Dermis lymphatic vessel endothelial cell (primary cell): ENCODE results near the gene PAX8. TPM values are rescaled to one million over a fixed set of nuclear protein-coding genes. Genes with fewer than 3 reads are reported as not detected.

Experiments
- total RNA-seq: library from RNA; depleted of rRNA; stranded (reverse); fragments of >200 nt; gene quantifications from 2 replicates; pipeline ENCODE4 v1.2.1, GENCODE V29; 2014

Gene PAX8
- total RNA-seq: 0.11 and 0.17 TPM in 2 replicates

DNA sequence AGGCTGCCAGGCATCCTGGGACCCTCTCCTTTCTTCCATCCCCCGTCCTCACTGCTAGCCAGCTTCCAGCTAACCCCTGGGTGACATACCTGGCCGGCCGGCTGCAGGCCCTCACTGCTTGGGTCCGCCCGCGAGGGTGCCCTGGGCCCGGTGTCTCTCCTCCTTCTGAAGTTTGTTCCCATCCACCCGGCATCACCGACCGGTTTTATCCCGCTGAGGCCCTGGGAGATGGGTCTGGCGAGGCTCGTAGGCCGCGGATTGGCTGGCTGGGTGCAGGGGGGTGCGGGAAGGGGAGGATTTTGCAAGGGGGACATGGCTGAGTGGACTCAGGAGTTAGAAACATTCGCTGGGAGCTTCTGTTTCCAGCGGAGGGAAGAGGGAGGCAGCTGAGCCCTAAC lies at the start of gene PAX8:
Gene PAX8 (minus strand): TSS at position 180 of the 398 bp plus-strand sequence. CDS start 527 bp downstream, outside the sequence.

DNA sequence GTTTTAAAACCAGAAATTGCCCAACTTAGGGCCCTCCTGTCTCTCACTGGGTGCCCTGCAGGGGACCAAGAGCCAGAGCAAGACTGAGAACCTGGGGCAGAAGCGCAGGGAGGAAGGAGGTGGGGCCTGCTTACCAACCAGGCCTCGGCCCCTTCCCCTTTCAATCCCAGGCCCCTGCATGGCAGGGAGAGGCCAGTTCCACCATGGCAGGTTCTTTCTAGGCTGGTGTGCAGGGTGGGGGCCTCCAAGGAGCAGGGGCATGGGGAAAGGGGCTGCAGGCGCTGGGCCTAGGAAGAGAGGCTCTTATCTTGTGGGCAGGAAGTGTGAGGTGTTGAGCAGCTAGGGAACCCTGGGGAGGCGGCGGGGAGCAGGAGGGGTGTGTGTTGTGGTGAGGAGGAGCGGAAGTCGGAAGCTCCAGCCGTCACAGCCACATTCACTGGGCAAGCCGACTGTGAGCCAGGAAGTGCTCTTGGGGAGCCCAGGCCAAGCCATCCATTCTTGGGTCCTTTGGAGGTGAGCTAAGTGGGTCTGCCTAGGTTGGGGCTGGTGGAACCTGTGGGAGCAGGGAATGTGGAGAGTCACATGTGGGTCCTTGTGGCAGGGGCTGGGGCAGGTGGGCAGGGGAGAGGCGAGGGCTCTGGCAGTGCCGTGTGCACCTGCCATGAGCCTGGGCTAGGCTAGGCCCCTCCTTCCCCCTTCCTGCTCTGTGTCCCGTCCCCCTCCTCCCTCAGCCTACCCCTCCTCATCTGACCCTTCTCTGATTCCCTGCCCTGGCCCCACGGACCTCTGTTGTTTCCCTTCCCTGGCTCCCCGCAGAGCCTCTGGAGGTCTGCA lies 105.0 kb downstream of the PAX8 start, which contains the start of gene PSD4:
Gene PSD4 (plus strand): TSS at position 430 of the 834 bp plus-strand sequence. CDS start 8,486 bp downstream, outside the sequence.

Other genes with a start within 250 kb of the PAX8 start
- not detected in 2 replicates for gene IL36B, start 226.1 kb downstream of the PAX8 start, total RNA-seq
- gene IL36RN, start 219.7 kb downstream of the PAX8 start, total RNA-seq: not detected in 2 replicates
- gene IL1F10, start 211.0 kb downstream of the PAX8 start, total RNA-seq: not detected in 2 replicates
- not detected in 2 replicates for gene IL1RN, start 151.3 kb downstream of the PAX8 start, total RNA-seq
- gene PSD4, start 105.0 kb downstream of the PAX8 start, total RNA-seq: 0.76 and 0.77 TPM in 2 replicates
- gene ZNG1B, start 158.8 kb upstream of the PAX8 start, total RNA-seq: 23.2 and 27.6 TPM in 2 replicates
- under 0.01 TPM in 1 of 2 replicates, not detected in the other for gene FOXD4L1, start 219.7 kb upstream of the PAX8 start, total RNA-seq